ENCODE results near the gene SPAG4. TPM values are rescaled to one million over a fixed set of nuclear protein-coding genes. Genes with fewer than 3 reads are reported as not detected.

Gene SPAG4
- total RNA-seq, 1 experiment from 2014 or later = 1.6 TPM

GRCh38 chr20:35595456-35595855, 20.2 kb upstream of the SPAG4 start:
- POLR2A ChIA-PET = interaction anchor here (0.7 to 1.0 kb wide), 2 partner anchors 39 to 447 kb away, joined by 3 read pairs; no protein-coding TSS in a partner anchor
- H3K9me3 Mint-ChIP-seq (ENCODE audit: unreplicated experiment) = no peaks in the 10 kb centered on the region
- no TSS peak for BruUV-seq (replicated peaks)
- no peak overlapping the region for H3K27ac Mint-ChIP-seq (ENCODE audit: low read depth, unreplicated experiment)
- H3K36me3 Mint-ChIP-seq (ENCODE audit: insufficient read depth, unreplicated experiment) = peaks cover 6% of the 10 kb centered on the region
- DNase-seq (ENCODE audit: unreplicated experiment) = no peak
- intact Hi-C loops (cut with micrococcal nuclease) = no loop called here
- peaks cover 11% of the 10 kb centered on the region for H3K27me3 Mint-ChIP-seq (ENCODE audit: insufficient read depth, unreplicated experiment)
- H3K4me3 Mint-ChIP-seq (ENCODE audit: unreplicated experiment) = no peak overlapping the region
- no peak for TF ChIP-seq CTCF (IDR thresholded peaks at IDR 0.05; ENCODE audit: unreplicated experiment)
- peaks cover 8% of the 10 kb centered on the region for H3K4me1 Mint-ChIP-seq (ENCODE audit: insufficient read depth, unreplicated experiment)
- CTCF ChIA-PET = interaction anchor here (0.7 to 1.5 kb wide), 2 partner anchors 10 to 24 kb away, joined by 3 to 4 read pairs; no protein-coding TSS in a partner anchor

- POLR2A ChIA-PET = interaction anchor here (0.7 to 1.0 kb wide), 2 partner anchors 9 to 446 kb away, joined by 3 to 4 read pairs; no protein-coding TSS in a partner anchor
- H3K4me3 Mint-ChIP-seq (ENCODE audit: unreplicated experiment) = no peak overlapping the region
- no peak overlapping the region for H3K27ac Mint-ChIP-seq (ENCODE audit: low read depth, unreplicated experiment)
- H3K27me3 Mint-ChIP-seq (ENCODE audit: insufficient read depth, unreplicated experiment) = peaks cover 16% of the 10 kb centered on the region
- H3K4me1 Mint-ChIP-seq (ENCODE audit: insufficient read depth, unreplicated experiment) = peaks cover 8% of the 10 kb centered on the region
- CTCF ChIA-PET = interaction anchor here (0.7 to 1.5 kb wide), 3 partner anchors 10 to 85 kb away, joined by 3 to 4 read pairs (median 3); no protein-coding TSS in a partner anchor
- no peaks in the 10 kb centered on the region for H3K9me3 Mint-ChIP-seq (ENCODE audit: unreplicated experiment)
- no peak for DNase-seq (ENCODE audit: unreplicated experiment)
- intact Hi-C loops (cut with micrococcal nuclease) = no loop called here
- BruUV-seq (replicated peaks) = no TSS peak
- no peak for TF ChIP-seq CTCF (IDR thresholded peaks at IDR 0.05; ENCODE audit: unreplicated experiment)
- peaks cover 6% of the 10 kb centered on the region for H3K36me3 Mint-ChIP-seq (ENCODE audit: insufficient read depth, unreplicated experiment)
These were observed 19.7 kb upstream of the SPAG4 start for GRCh38 chr20:35595901-35596300.

- POLR2A ChIA-PET = interaction anchor here (0.7 to 0.8 kb wide), 3 partner anchors 55 to 275 kb away, joined by 3 to 4 read pairs (median 3); partner anchors contain the start of gene ERGIC3
- CTCF ChIA-PET = interaction anchor here (0.6 kb wide), 1 partner anchor 23 kb away, joined by 4 read pairs; no protein-coding TSS in a partner anchor
- Mint-ChIP-seq H3K9me3 (ENCODE audit: unreplicated experiment) (no peaks in the 10 kb centered on the region), H3K4me1 (ENCODE audit: insufficient read depth, unreplicated experiment) (peaks cover 7% of the 10 kb centered on the region), H3K4me3 (ENCODE audit: unreplicated experiment) (no peak overlapping the region), H3K27ac (ENCODE audit: low read depth, unreplicated experiment) (no peak overlapping the region), H3K36me3 (ENCODE audit: insufficient read depth, unreplicated experiment) (peaks cover 6% of the 10 kb centered on the region), H3K27me3 (ENCODE audit: insufficient read depth, unreplicated experiment) (peaks cover 19% of the 10 kb centered on the region)
- no peak for TF ChIP-seq CTCF (IDR thresholded peaks at IDR 0.05; ENCODE audit: unreplicated experiment)
- DNase-seq (ENCODE audit: unreplicated experiment) = no peak
- BruUV-seq (replicated peaks) = no TSS peak
- intact Hi-C loops (cut with micrococcal nuclease) = no loop called here
These were observed 18.4 kb upstream of the SPAG4 start for GRCh38 chr20:35597186-35597585.

GRCh38 chr20:35598476-35598875, 17.2 kb upstream of the SPAG4 start:
- no peak for TF ChIP-seq CTCF (IDR thresholded peaks at IDR 0.05; ENCODE audit: unreplicated experiment)
- H3K4me3 Mint-ChIP-seq (ENCODE audit: unreplicated experiment) = no peak overlapping the region
- intact Hi-C loops (cut with micrococcal nuclease) = no loop called here
- no peaks in the 10 kb centered on the region for H3K4me1 Mint-ChIP-seq (ENCODE audit: insufficient read depth, unreplicated experiment)
- no peak overlapping the region for H3K27ac Mint-ChIP-seq (ENCODE audit: low read depth, unreplicated experiment)
- H3K36me3 Mint-ChIP-seq (ENCODE audit: insufficient read depth, unreplicated experiment) = peaks cover 6% of the 10 kb centered on the region
- H3K9me3 Mint-ChIP-seq (ENCODE audit: unreplicated experiment) = no peaks in the 10 kb centered on the region
- peaks cover 19% of the 10 kb centered on the region for H3K27me3 Mint-ChIP-seq (ENCODE audit: insufficient read depth, unreplicated experiment)
- CTCF ChIA-PET = interaction anchor here (0.9 kb wide), 1 partner anchor 601 kb away, joined by 3 read pairs; no protein-coding TSS in a partner anchor
- POLR2A ChIA-PET = no interaction called here
- no TSS peak for BruUV-seq (replicated peaks)
- no peak for DNase-seq (ENCODE audit: unreplicated experiment)

All from MCF 10A (cell line).